ENCODE data around the gene MACROD2.

DNA sequence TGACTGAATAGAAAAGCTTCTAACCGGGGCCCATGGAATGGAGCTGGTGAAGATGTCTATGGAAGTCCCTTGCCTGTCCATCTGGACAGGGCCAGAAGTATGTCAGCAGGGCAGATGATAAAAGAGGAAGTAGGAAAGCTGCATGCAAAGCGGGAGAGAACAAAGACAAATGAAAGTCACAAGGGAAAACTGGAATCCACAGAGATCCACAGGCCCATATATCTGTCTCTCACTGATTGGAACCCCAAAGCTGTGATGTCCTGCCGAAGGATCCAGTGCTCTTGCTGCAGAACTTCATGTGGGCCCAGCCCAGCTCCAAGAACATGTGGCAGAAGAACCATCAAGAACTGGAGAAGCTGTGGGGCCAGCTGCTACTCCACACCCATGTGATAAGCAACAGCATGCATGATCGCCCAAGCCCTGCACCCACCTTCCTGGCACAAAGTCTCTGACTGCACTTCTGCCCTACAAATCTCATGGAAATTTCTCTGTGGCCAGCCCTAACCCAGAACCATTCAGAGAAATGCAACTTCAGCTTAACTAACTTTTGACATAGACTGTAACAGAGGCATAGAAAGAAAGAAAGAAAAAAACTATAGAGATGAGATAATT is 1862.0 kb downstream of the MACROD2 start:
- TF ChIP-seq, protein P1, sequence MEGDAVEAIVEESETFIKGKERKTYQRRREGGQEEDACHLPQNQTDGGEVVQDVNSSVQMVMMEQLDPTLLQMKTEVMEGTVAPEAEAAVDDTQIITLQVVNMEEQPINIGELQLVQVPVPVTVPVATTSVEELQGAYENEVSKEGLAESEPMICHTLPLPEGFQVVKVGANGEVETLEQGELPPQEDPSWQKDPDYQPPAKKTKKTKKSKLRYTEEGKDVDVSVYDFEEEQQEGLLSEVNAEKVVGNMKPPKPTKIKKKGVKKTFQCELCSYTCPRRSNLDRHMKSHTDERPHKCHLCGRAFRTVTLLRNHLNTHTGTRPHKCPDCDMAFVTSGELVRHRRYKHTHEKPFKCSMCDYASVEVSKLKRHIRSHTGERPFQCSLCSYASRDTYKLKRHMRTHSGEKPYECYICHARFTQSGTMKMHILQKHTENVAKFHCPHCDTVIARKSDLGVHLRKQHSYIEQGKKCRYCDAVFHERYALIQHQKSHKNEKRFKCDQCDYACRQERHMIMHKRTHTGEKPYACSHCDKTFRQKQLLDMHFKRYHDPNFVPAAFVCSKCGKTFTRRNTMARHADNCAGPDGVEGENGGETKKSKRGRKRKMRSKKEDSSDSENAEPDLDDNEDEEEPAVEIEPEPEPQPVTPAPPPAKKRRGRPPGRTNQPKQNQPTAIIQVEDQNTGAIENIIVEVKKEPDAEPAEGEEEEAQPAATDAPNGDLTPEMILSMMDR (IDR thresholded peaks at IDR 0.05): no peak
- TF ChIP-seq POLR2A (IDR thresholded peaks at IDR 0.05): no peak
